PC-3 (cell line): Measurements from ENCODE around the gene HUNK. TPM values are rescaled to one million over a fixed set of nuclear protein-coding genes. Genes with fewer than 3 reads are reported as not detected.

Experiments
- ATAC-seq: fragments of 200-7000 bp; cut with Tn5 transposase; 2 replicates; pipeline ENCODE4 v1.9.1; 2020; ENCODE audit warnings: mild to moderate bottlenecking, moderate library complexity
- BruUV-seq: library from RNA; stranded (reverse); fragments of 400-500 nt; replicated peaks from 2 replicates; lab custom pipeline; 2021; lab: Mats Ljungman, UMichigan
- CTCF ChIA-PET: fragments of 300-600 bp; sonication (Branson Sonifier 250); formaldehyde crosslinking; loops from one replicate; lab custom pipeline; 2022; ENCODE audit warnings: antibody characterized with exemption; lab: Charles Lee
- POLR2A ChIA-PET: fragments of 300-600 bp; sonication (Branson Sonifier 250); formaldehyde crosslinking; loops from one replicate; lab custom pipeline; 2022; ENCODE audit warnings: antibody characterized with exemption; ENCODE audit not compliant: unreplicated experiment; lab: Charles Lee
- DNase-seq: peaks from one replicate; pipeline ENCODE4 v3.0.0-alpha.2; 2015
- H2AFZ ChIP-seq: fragments of 300-600 bp; sonication (generic); 2 replicates; pipeline ENCODE4 v1.6.0; 2016; ENCODE audit warnings: antibody characterized with exemption, low read length
- H3F3A ChIP-seq: fragments of 300-600 bp; sonication (generic); one replicate; pipeline ENCODE4 v1.6.0; 2017; ENCODE audit warnings: antibody characterized with exemption, low read length, control low read depth, mild to moderate bottlenecking; ENCODE audit not compliant: unreplicated experiment
- H3K27ac ChIP-seq: fragments of 300-600 bp; sonication (generic); 2 replicates; pipeline ENCODE4 v1.5.1; 2016; ENCODE audit warnings: mild to moderate bottlenecking, low read length
- H3K27me3 ChIP-seq: fragments of 300-600 bp; sonication (generic); 2 replicates; pipeline ENCODE4 v1.6.1; 2016; ENCODE audit warnings: low read length, mixed read lengths
- H3K36me3 ChIP-seq: fragments of 300-600 bp; sonication (generic); 2 replicates; pipeline ENCODE4 v1.6.1; 2016; ENCODE audit warnings: low read depth, mixed run types, low read length, mixed read lengths
- H3K4me1 ChIP-seq: fragments of 300-600 bp; sonication (generic); 2 replicates; pipeline ENCODE4 v1.5.1; 2016; ENCODE audit warnings: low read length; ENCODE audit not compliant: insufficient read depth
- H3K4me2 ChIP-seq: fragments of 300-600 bp; sonication (generic); 2 replicates; pipeline ENCODE4 v1.6.0; 2016; ENCODE audit warnings: low read length
- H3K4me3 ChIP-seq: fragments of 300-600 bp; sonication (generic); 2 replicates; pipeline ENCODE4 v1.5.1; 2016; ENCODE audit warnings: mild to moderate bottlenecking, low read length, mixed read lengths
- H3K79me2 ChIP-seq: fragments of 300-600 bp; sonication (generic); 2 replicates; pipeline ENCODE4 v1.6.1; 2017; ENCODE audit warnings: low read length, mixed read lengths
- H3K9ac ChIP-seq: fragments of 300-600 bp; sonication (generic); 2 replicates; pipeline ENCODE4 v1.6.0; 2016; ENCODE audit warnings: mild to moderate bottlenecking, low read length
- H3K9me2 ChIP-seq: fragments of 300-600 bp; sonication (generic); replicated peaks from 2 replicates; pipeline ENCODE4 v1.6.1; 2016; ENCODE audit warnings: mixed run types, low read length, mixed read lengths
- H3K9me3 ChIP-seq: fragments of 300-600 bp; sonication (generic); 2 replicates; pipeline ENCODE4 v1.6.1; 2016; ENCODE audit warnings: low read length, mixed read lengths
- H4K20me1 ChIP-seq: fragments of 300-600 bp; sonication (generic); 2 replicates; pipeline ENCODE4 v1.6.1; 2016; ENCODE audit warnings: low read length, mixed read lengths
- CTCF ChIP-seq: fragments of 300-600 bp; sonication (generic); conservative IDR thresholded peaks from 2 replicates; pipeline ENCODE4 v1.5.1; 2017; ENCODE audit warnings: antibody characterized with exemption, low read depth, mild to moderate bottlenecking, low read length
- EZH2 ChIP-seq: fragments of 300-600 bp; sonication (generic); IDR thresholded peaks from one replicate; pipeline ENCODE4 v1.6.1; 2017; ENCODE audit warnings: antibody characterized with exemption, mild to moderate bottlenecking, low read length; ENCODE audit not compliant: unreplicated experiment
- EZH2phosphoT487 ChIP-seq: fragments of 300-600 bp; sonication (generic); IDR thresholded peaks from 2 replicates; pipeline ENCODE4 v1.6.1; 2018; ENCODE audit warnings: mild to moderate bottlenecking, antibody characterized with exemption, low read length, borderline replicate concordance
- intact Hi-C: fragments of 100-400 bp; cut with micrococcal nuclease; formaldehyde crosslinking; loops from 2 replicates; pipeline ENCODE4 v1.9.0; 2023
- total RNA-seq: library from RNA; depleted of rRNA; stranded (reverse); fragments of >200 nt; gene quantifications from 2 replicates; pipeline ENCODE4 v1.2.3, GENCODE V29; 2014

HUNK gene
- total RNA-seq, 1 experiment from 2014 or later, result not detected

GRCh38 chr21:31860851-31861250, 12.0 kb upstream of the HUNK start:
- peaks cover 39% of the 10 kb centered on the region for H3K27me3 ChIP-seq
- no TSS peak for BruUV-seq
- no peaks in the 10 kb centered on the region for H3K36me3 ChIP-seq
- no peaks in the 10 kb centered on the region for H3K9me3 ChIP-seq
- no peaks in the 10 kb centered on the region for H3K79me2 ChIP-seq
- DNase-seq (no peak), ATAC-seq (no peak)
- H3K9ac ChIP-seq, result no peak overlapping the region
- H3F3A ChIP-seq, result no peaks in the 10 kb centered on the region
- no peaks in the 10 kb centered on the region for H4K20me1 ChIP-seq
- H2AFZ ChIP-seq, result no peak overlapping the region
- ChIA-PET POLR2A (no interaction called here), CTCF (no interaction called here)
- no peaks in the 10 kb centered on the region for H3K4me1 ChIP-seq
- no peak overlapping the region for H3K27ac ChIP-seq
- H3K9me2 ChIP-seq, result no peaks in the 10 kb centered on the region
- H3K4me2 ChIP-seq, result no peak overlapping the region
- TF ChIP-seq CTCF (no peak), EZH2 (no peak), EZH2phosphoT487 (no peak)
- no peak overlapping the region for H3K4me3 ChIP-seq
- intact Hi-C loops, result no loop called here

GRCh38 chr21:31862078-31862477, 10.7 kb upstream of the HUNK start:
- Histone ChIP-seq H4K20me1 (no peaks in the 10 kb centered on the region), H3K79me2 (no peaks in the 10 kb centered on the region), H3K9me3 (no peaks in the 10 kb centered on the region), H3K9me2 (no peaks in the 10 kb centered on the region), H3K27me3 (peaks cover 37% of the 10 kb centered on the region), H3K4me3 (no peak overlapping the region), H2AFZ (no peak overlapping the region), H3K4me2 (no peak overlapping the region), H3K4me1 (no peaks in the 10 kb centered on the region), H3K27ac (no peak overlapping the region), H3K9ac (no peak overlapping the region), H3F3A (no peaks in the 10 kb centered on the region), H3K36me3 (no peaks in the 10 kb centered on the region)
- TF ChIP-seq EZH2phosphoT487 (no peak), EZH2 (no peak), CTCF (no peak)
- ATAC-seq (no peak), DNase-seq (no peak)
- POLR2A ChIA-PET, result no interaction called here
- CTCF ChIA-PET, result interaction anchor here (0.6 kb wide), 1 partner anchor 81 kb away, joined by 8 read pairs; no protein-coding TSS in a partner anchor
- BruUV-seq, result no TSS peak
- intact Hi-C loops, result no loop called here

- H3F3A ChIP-seq, result no peaks in the 10 kb centered on the region
- no TSS peak for BruUV-seq
- no peak overlapping the region for H3K4me3 ChIP-seq
- ATAC-seq (no peak), DNase-seq (no peak)
- H3K4me2 ChIP-seq, result no peak overlapping the region
- H3K27me3 ChIP-seq, result peaks cover 47% of the 10 kb centered on the region
- H4K20me1 ChIP-seq, result no peaks in the 10 kb centered on the region
- TF ChIP-seq EZH2, result no peak
- no peak for TF ChIP-seq CTCF
- TF ChIP-seq EZH2phosphoT487, result no peak
- H3K9me3 ChIP-seq, result no peaks in the 10 kb centered on the region
- intact Hi-C loops, result no loop called here
- H3K9ac ChIP-seq, result no peak overlapping the region
- POLR2A ChIA-PET, result no interaction called here
- H3K27ac ChIP-seq, result no peak overlapping the region
- H3K4me1 ChIP-seq, result no peaks in the 10 kb centered on the region
- H2AFZ ChIP-seq, result no peak overlapping the region
- H3K79me2 ChIP-seq, result no peaks in the 10 kb centered on the region
- CTCF ChIA-PET, result interaction anchor here (0.6 kb wide), 1 partner anchor 759 kb away, joined by 3 read pairs; no protein-coding TSS in a partner anchor
- no peaks in the 10 kb centered on the region for H3K36me3 ChIP-seq
- H3K9me2 ChIP-seq, result no peaks in the 10 kb centered on the region
These were observed 7.3 kb upstream of the HUNK start for GRCh38 chr21:31865429-31865970.
